Sigmoid colon (tissue), 7 donors: ENCODE measurements around the gene NELFCD. TPM values are rescaled to one million over a fixed set of nuclear protein-coding genes. Genes with fewer than 3 reads are reported as not detected.
A peak's percentile ranks its signal among the peaks of the same experiment; 100 is the strongest.

Experiments
- DNase-seq: peaks from one replicate; pipeline ENCODE4 v3.0.0-alpha.2; 2019
- H3K27ac ChIP-seq, 4 donors: fragments of 200-600 bp; sonication (generic); one replicate each; pipeline ENCODE4 v1.5.1; 2016 to 2019; ENCODE audit warnings: mild to moderate bottlenecking in 1 of 4
- H3K27me3 ChIP-seq, 3 donors: fragments of 200-600 bp; sonication (generic); one replicate each; pipeline ENCODE4 v1.5.1; 2019; ENCODE audit warnings: mild to moderate bottlenecking in 1 of 3
- H3K36me3 ChIP-seq, 4 donors: fragments of 200-600 bp; sonication (generic); one replicate each; pipeline ENCODE4 v1.5.1; 2016 to 2019
- H3K4me1 ChIP-seq, 4 donors: fragments of 200-600 bp; sonication (generic); one replicate each; pipeline ENCODE4 v1.5.1; 2017 to 2019
- H3K4me3 ChIP-seq, 4 donors: fragments of 200-600 bp; sonication (generic); one replicate each; pipeline ENCODE4 v1.5.1; 2017 to 2019; ENCODE audit warnings: mild to moderate bottlenecking in 2 of 4, moderate library complexity in 1 of 4
- H3K9me3 ChIP-seq, 4 donors: fragments of 200-600 bp in 3 of 4; sonication (generic) in 3 of 4; one replicate each; pipeline versions ENCODE4 v1.5.1 to v1.6.1; 2013 to 2019
- CTCF ChIP-seq, 4 experiments: fragments of 450-650 bp in 3 of 4; fragments of 200-600 bp in 1 of 4; IDR thresholded peaks; one replicate each; pipeline ENCODE4 v1.5.1; 2016 to 2019; ENCODE audit warnings: antibody characterized with exemption in 4 of 4, mild to moderate bottlenecking in 3 of 4, moderate library complexity in 2 of 4
- EP300 ChIP-seq, 4 donors: sonication (generic); formaldehyde crosslinking; IDR thresholded peaks; one replicate each; pipeline ENCODE4 v1.6.1; 2017; ENCODE audit warnings: antibody characterized with exemption in 4 of 4
- POLR2A ChIP-seq, 2 donors: fragments of 450-650 bp; IDR thresholded peaks; one replicate each; pipeline ENCODE4 v1.6.1; 2016; ENCODE audit warnings: antibody characterized with exemption in 2 of 2, mild to moderate bottlenecking in 2 of 2, moderate library complexity in 2 of 2
- POLR2AphosphoS5 ChIP-seq, 4 donors: sonication (generic); formaldehyde crosslinking; IDR thresholded peaks; one replicate each; pipeline ENCODE4 v1.6.1; 2017; ENCODE audit warnings: antibody characterized with exemption in 4 of 4
- WGBS, 2 donors: extraction: QIAGEN DNeasy Blood & Tissue Kit; methylation state at CpG; one replicate each; pipeline ENCODE4 v1.1.7; 2013; 5-methylcytosine and 5-hydroxymethylcytosine counted together
- intact Hi-C: fragments of 100-400 bp; cut with DNase I; formaldehyde crosslinking; loops from one replicate; pipeline ENCODE4 v1.15.1; 2023
- polyA plus RNA-seq, 3 donors: library from polyadenylated mRNA; stranded (reverse); fragments of 200-250 nt; gene quantifications; one replicate each; pipeline ENCODE4 v1.2.3, GENCODE V29; 2013
- total RNA-seq, 4 donors: library from RNA; depleted of rRNA; stranded (reverse); fragments of >200 nt; gene quantifications; one replicate each; pipeline ENCODE4 v1.1.0, GENCODE V29; 2016
- donor health status: healthy with polysubstance abuse.
- donor health status: Bipolar disorder and iron deficiency.
- donor health status: healthy.

NELFCD gene
- total and polyA plus RNA-seq, 7 donors = 22.7 to 53.2 (median 42.8) TPM

- Histone ChIP-seq H3K27ac (peak within 1 kb of the TSS; percentile 81 to 86 (median 86)), H3K36me3 (peaks cover 0 to 11% (median 5%) of the 10 kb centered on the region in 4 donors), H3K27me3 (no peaks in the 10 kb centered on the region), H3K4me3 (peak within 1 kb of the TSS; percentile 73 to 94 (median 85)), H3K4me1 (peaks cover 0 to 39% (median 33%) of the 10 kb centered on the region in 4 donors), H3K9me3 (no peaks in the 10 kb centered on the region)
- WGBS, 2 donors = 1 to 2% methylated on average over 50 of the region's 50 CpGs
- no peak for TF ChIP-seq CTCF (IDR thresholded peaks at IDR 0.05)
- TF ChIP-seq EP300 (IDR thresholded peaks at IDR 0.05) = no peak
- TF ChIP-seq POLR2A (IDR thresholded peaks at IDR 0.05) = peak; percentile 43 to 55
- TF ChIP-seq POLR2AphosphoS5 (IDR thresholded peaks at IDR 0.05) = peak in 3 of 4 donors; percentile 52 to 87 (median 78)
- DNase-seq = peak; percentile 77
- intact Hi-C loops = loop anchor here (1.0 to 10.0 kb wide), 2 partner anchors 10 to 727 kb away; partner anchors contain the start of gene ATP5F1E
Observed at GRCh38 chr20:59042151-59042795, 61.2 kb downstream of the NELFCD start, which contains the start of gene PRELID3B. Gene PRELID3B, minus strand, starts transcription at chr20:59042786. Its CDS starts 56 bp downstream, at chr20:59042730.

DNA sequence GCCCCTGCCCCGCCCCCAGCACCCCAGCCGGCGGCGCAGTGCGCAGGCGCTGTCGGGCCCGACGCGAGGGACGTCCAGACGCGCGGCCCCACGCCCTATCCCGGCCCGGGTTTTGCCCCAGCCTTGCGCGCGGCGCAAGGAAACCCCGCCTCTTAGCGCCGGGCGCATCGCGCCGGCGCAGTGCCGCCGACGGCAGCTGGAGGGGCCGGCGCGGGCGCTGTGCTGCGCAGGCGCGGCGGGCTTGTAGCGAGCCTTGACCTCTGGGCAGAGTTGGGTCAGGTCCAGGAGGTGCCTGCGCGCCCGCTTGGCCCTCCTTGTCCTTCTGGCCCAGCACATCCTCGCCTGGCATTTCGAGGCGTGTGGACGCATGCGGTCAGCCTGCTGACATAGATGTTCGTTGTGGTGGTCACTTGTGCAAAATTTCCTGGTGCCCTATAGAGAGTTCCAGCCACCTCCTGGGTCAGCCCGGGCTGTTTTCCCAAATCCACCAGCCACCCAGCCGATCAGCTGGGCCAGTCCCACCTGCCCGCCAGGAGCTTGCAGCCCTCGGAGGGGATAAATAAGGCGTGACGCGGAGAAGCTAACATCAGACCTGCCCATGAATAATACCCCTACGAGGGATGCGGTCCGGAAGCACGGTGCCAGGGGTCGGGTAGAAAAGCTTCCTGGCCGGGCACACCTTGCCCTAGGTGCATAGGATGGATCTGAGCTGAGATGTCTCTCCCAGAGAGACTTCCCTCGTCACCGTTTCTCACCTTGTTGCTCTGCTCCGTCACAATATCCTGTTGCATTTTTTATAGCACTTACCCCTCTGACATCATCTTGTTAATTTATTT lies 62.0 kb downstream of the NELFCD start:
- Histone ChIP-seq H3K27me3 (no peaks in the 10 kb centered on the region), H3K4me3 (peak overlapping the region; percentile 73 to 94 (median 85)), H3K36me3 (peaks cover 0 to 4% (median under 1%) of the 10 kb centered on the region in 4 donors), H3K4me1 (peaks cover 0 to 39% (median 33%) of the 10 kb centered on the region in 4 donors), H3K9me3 (no peaks in the 10 kb centered on the region), H3K27ac (peak overlapping the region; percentile 81 to 86 (median 86))
- intact Hi-C loops = loop anchor here (1.0 to 10.0 kb wide), 2 partner anchors 11 to 728 kb away; partner anchors contain the start of gene ATP5F1E
- TF ChIP-seq POLR2A (IDR thresholded peaks at IDR 0.05) (no peak), POLR2AphosphoS5 (IDR thresholded peaks at IDR 0.05) (peak in 2 of 4 donors; percentile 38 to 71), CTCF (IDR thresholded peaks at IDR 0.05) (peak in 1 of 4 experiments; percentile 20), EP300 (IDR thresholded peaks at IDR 0.05) (no peak)
- DNase-seq = peak; percentile 96
- WGBS, 2 donors = 8 to 16% methylated on average over 66 of the region's 66 CpGs

GRCh38 chr20:59043698-59044097 lies 62.6 kb downstream of the NELFCD start:
- Histone ChIP-seq H3K4me1 (peaks cover 0 to 39% (median 33%) of the 10 kb centered on the region in 4 donors), H3K9me3 (no peaks in the 10 kb centered on the region), H3K4me3 (no peak overlapping the region), H3K27me3 (no peaks in the 10 kb centered on the region), H3K36me3 (no peaks in the 10 kb centered on the region), H3K27ac (peak overlapping the region in 3 of 4 donors; percentile 24 to 86 (median 81))
- DNase-seq = no peak
- intact Hi-C loops = loop anchor here (10.0 kb wide), 1 partner anchor 729 kb away; no protein-coding TSS in a partner anchor
- WGBS, 2 donors = 70 to 75% methylated on average over 3 of the region's 3 CpGs
- TF ChIP-seq POLR2A (IDR thresholded peaks at IDR 0.05) = no peak
- no peak for TF ChIP-seq CTCF (IDR thresholded peaks at IDR 0.05)
- TF ChIP-seq POLR2AphosphoS5 (IDR thresholded peaks at IDR 0.05) = no peak
- TF ChIP-seq EP300 (IDR thresholded peaks at IDR 0.05) = no peak

- H3K27me3 ChIP-seq = no peaks in the 10 kb centered on the region
- H3K4me1 ChIP-seq = peaks cover 0 to 33% (median 30%) of the 10 kb centered on the region in 4 donors
- H3K9me3 ChIP-seq = no peaks in the 10 kb centered on the region
- no peak for TF ChIP-seq EP300 (IDR thresholded peaks at IDR 0.05)
- intact Hi-C loops = loop anchor here (10.0 kb wide), 1 partner anchor 729 kb away; no protein-coding TSS in a partner anchor
- H3K36me3 ChIP-seq = no peaks in the 10 kb centered on the region
- no peak overlapping the region for H3K4me3 ChIP-seq
- no peak for DNase-seq
- peak overlapping the region in 1 of 4 donors; percentile 81 for H3K27ac ChIP-seq
- 79 to 94% methylated on average over 3 of the region's 3 CpGs for WGBS, 2 donors
Observed at GRCh38 chr20:59044295-59044694, 63.2 kb downstream of the NELFCD start.

Other genes starting within 250 kb of the NELFCD start
- gene GNAS-AS1, start 130.4 kb upstream of the NELFCD start, total RNA-seq = under 1 TPM in 2 of 4 donors, not detected in 2; 0.33 to 0.36 TPM
- under 1 TPM in 1 of 3 donors, not detected in 2; 0.69 TPM for gene GNAS-AS1, start 130.4 kb upstream of the NELFCD start, polyA plus RNA-seq
- gene GNAS, start 128.5 kb upstream of the NELFCD start, total RNA-seq = 100 to 1,000 TPM; 449 to 808 (median 513) TPM
- gene GNAS, start 128.5 kb upstream of the NELFCD start, polyA plus RNA-seq = 100 to 1,000 TPM; 535 to 680 (median 633) TPM
- gene CTSZ, start 26.0 kb downstream of the NELFCD start, total RNA-seq = 100 to 1,000 TPM in 3 of 4 donors, 10 to 100 TPM in 1; 93.9 to 144 (median 119) TPM
- gene CTSZ, start 26.0 kb downstream of the NELFCD start, polyA plus RNA-seq = 100 to 1,000 TPM; 127 to 312 (median 293) TPM
- gene TUBB1, start 38.2 kb downstream of the NELFCD start, total RNA-seq = under 1 TPM in 2 of 4 donors, not detected in 2; 0.14 to 0.16 TPM
- under 1 TPM in 2 of 3 donors, not detected in 1; 0.03 to 0.60 TPM for gene TUBB1, start 38.2 kb downstream of the NELFCD start, polyA plus RNA-seq
- 10 to 100 TPM; 28.5 to 57.4 (median 40.1) TPM for gene ATP5F1E, start 51.1 kb downstream of the NELFCD start, total RNA-seq
- gene ATP5F1E, start 51.1 kb downstream of the NELFCD start, polyA plus RNA-seq = 100 to 1,000 TPM in 2 of 3 donors, 10 to 100 TPM in 1; 62.2 to 110 (median 103) TPM
- gene PRELID3B, start 61.5 kb downstream of the NELFCD start, total RNA-seq = 10 to 100 TPM; 27.4 to 43.9 (median 40.2) TPM
- 100 to 1,000 TPM in 2 of 3 donors, 10 to 100 TPM in 1; 61.7 to 189 (median 108) TPM for gene PRELID3B, start 61.5 kb downstream of the NELFCD start, polyA plus RNA-seq
- gene ZNF831, start 182.6 kb downstream of the NELFCD start, total RNA-seq = 1 to 10 TPM in 1 of 4 donors, under 1 TPM in 3; 0.27 to 1.8 (median 0.50) TPM
- gene ZNF831, start 182.6 kb downstream of the NELFCD start, polyA plus RNA-seq = 1 to 10 TPM in 1 of 3 donors, under 1 TPM in 1, not detected in 1; under 0.01 to 4.4 TPM